GM23338 (cell line): Measurements from ENCODE around the gene TCTN3. TPM values are rescaled to one million over a fixed set of nuclear protein-coding genes. Genes with fewer than 3 reads are reported as not detected.

Experiments
- ATAC-seq: fragments of 200-7000 bp; cut with Tn5 transposase; 3 replicates; pipeline ENCODE4 v1.9.1; 2020
- DNase-seq: peaks from one replicate; pipeline ENCODE4 v3.0.0-alpha.2; 2015; ENCODE audit warnings: low spot score
- H2AFZ ChIP-seq: fragments of 200-600 bp; sonication (generic); 2 replicates; pipeline ENCODE4 v1.8.0; 2016; ENCODE audit warnings: antibody characterized with exemption, mild to moderate bottlenecking, moderate library complexity
- H3F3A ChIP-seq: fragments of 200-600 bp; sonication (generic); replicated peaks from 2 replicates; pipeline ENCODE4 v1.8.0; 2017; ENCODE audit warnings: antibody characterized with exemption, mixed run types, low read depth
- H3K27ac ChIP-seq: fragments of 200-600 bp; sonication (generic); 2 replicates; pipeline ENCODE4 v1.6.1; 2016; ENCODE audit warnings: low read depth
- H3K27me3 ChIP-seq: fragments of 200-600 bp; sonication (generic); 2 replicates; pipeline ENCODE4 v1.8.0; 2016; ENCODE audit warnings: mild to moderate bottlenecking, mixed run types, moderate library complexity; ENCODE audit not compliant: insufficient read depth
- H3K36me3 ChIP-seq: fragments of 200-600 bp; sonication (generic); 2 replicates; pipeline ENCODE4 v1.8.0; 2016; ENCODE audit warnings: mild to moderate bottlenecking; ENCODE audit not compliant: insufficient read depth
- H3K4me1 ChIP-seq: fragments of 200-600 bp; sonication (generic); 2 replicates; pipeline ENCODE4 v1.8.0; 2016; ENCODE audit warnings: mild to moderate bottlenecking, moderate library complexity; ENCODE audit not compliant: insufficient read depth
- H3K4me2 ChIP-seq: fragments of 200-600 bp; sonication (generic); 2 replicates; pipeline ENCODE4 v1.7.1; 2017; ENCODE audit warnings: mixed run types
- H3K4me3 ChIP-seq: fragments of 200-600 bp; sonication (generic); 2 replicates; pipeline ENCODE4 v1.6.1; 2016; ENCODE audit warnings: mixed run types
- H3K79me2 ChIP-seq: fragments of 200-600 bp; sonication (generic); replicated peaks from 2 replicates; pipeline ENCODE4 v1.8.0; 2017; ENCODE audit warnings: mild to moderate bottlenecking; ENCODE audit not compliant: insufficient read depth
- H3K9me2 ChIP-seq: fragments of 200-600 bp; sonication (generic); 2 replicates; pipeline ENCODE4 v1.8.0; 2017; ENCODE audit not compliant: insufficient read depth
- H4K20me1 ChIP-seq: fragments of 200-600 bp; sonication (generic); replicated peaks from 2 replicates; pipeline ENCODE4 v1.8.0; 2017; ENCODE audit warnings: mild to moderate bottlenecking; ENCODE audit not compliant: insufficient read depth
- H3K27ac Mint-ChIP-seq: 2 replicates; pipeline ENCODE4 v1.8.0; 2020; ENCODE audit warnings: inconsistent platforms, mild to moderate bottlenecking, moderate library complexity, mixed read lengths
- H3K27me3 Mint-ChIP-seq: 3 replicates; pipeline ENCODE4 v1.8.0; 2022; ENCODE audit warnings: low read depth, mild to moderate bottlenecking, moderate library complexity, mixed read lengths, inconsistent platforms; ENCODE audit not compliant: insufficient read depth, poor library complexity
- H3K36me3 Mint-ChIP-seq: 3 replicates; pipeline ENCODE4 v1.8.0; 2021; ENCODE audit warnings: low read depth, mild to moderate bottlenecking, inconsistent platforms, moderate library complexity, mixed read lengths
- H3K4me1 Mint-ChIP-seq: 3 replicates; pipeline ENCODE4 v1.8.0; 2020; ENCODE audit warnings: mild to moderate bottlenecking, inconsistent platforms, mixed read lengths
- H3K4me3 Mint-ChIP-seq: 3 replicates; pipeline ENCODE4 v1.8.0; 2021; ENCODE audit warnings: moderate library complexity, mild to moderate bottlenecking, inconsistent platforms, mixed read lengths
- H3K9me3 Mint-ChIP-seq: 3 replicates; pipeline ENCODE4 v1.8.0; 2020; ENCODE audit warnings: moderate library complexity, mild to moderate bottlenecking, inconsistent platforms, mixed read lengths
- CREB1 ChIP-seq: fragments of 250-450 bp; sonication (Bioruptor Pico); IDR thresholded peaks from 2 replicates; pipeline ENCODE4 v1.5.0; 2020; ENCODE audit warnings: low read depth, mild to moderate bottlenecking, moderate library complexity
- EZH2 ChIP-seq: fragments of 200-600 bp; sonication (generic); IDR thresholded peaks from one replicate; pipeline ENCODE4 v1.8.0; 2017; ENCODE audit warnings: antibody characterized with exemption, mild to moderate bottlenecking, low read depth; ENCODE audit not compliant: unreplicated experiment
- JUNB ChIP-seq: IDR thresholded peaks from one replicate; pipeline ENCODE4 v1.6.1; 2016; ENCODE audit warnings: antibody characterized with exemption; ENCODE audit not compliant: unreplicated experiment
- NANOG ChIP-seq: IDR thresholded peaks from 2 replicates; pipeline ENCODE4 v1.6.1; 2016; ENCODE audit warnings: antibody characterized with exemption, borderline replicate concordance
- POLR2AphosphoS5 ChIP-seq: IDR thresholded peaks from 2 replicates; pipeline ENCODE4 v1.6.1; 2016; ENCODE audit warnings: antibody characterized with exemption, low read depth
- STAT1 ChIP-seq: IDR thresholded peaks from one replicate; pipeline ENCODE4 v1.6.1; 2016; ENCODE audit warnings: antibody characterized with exemption; ENCODE audit not compliant: unreplicated experiment
- ZNF114 ChIP-seq: fragments of 250-450 bp; sonication (Bioruptor Pico); IDR thresholded peaks from 2 replicates; pipeline ENCODE4 v1.5.0; 2020; ENCODE audit warnings: mild to moderate bottlenecking, moderate library complexity
- ZNF331 ChIP-seq: fragments of 250-450 bp; sonication (Bioruptor Pico); IDR thresholded peaks from 2 replicates; pipeline ENCODE4 v1.5.0; 2020; ENCODE audit warnings: low read depth, mild to moderate bottlenecking, moderate library complexity
- polyA plus RNA-seq: library from polyadenylated mRNA; unstranded; fragments of >200 nt; fragmentation: Nextera tagmentation; extraction: Ambion mirVana; gene quantifications from 2 replicates; pipeline ENCODE4 v1.2.1, GENCODE V29; 2016
- total RNA-seq: library from RNA; depleted of rRNA; stranded (reverse); fragments of >200 nt; shearing (Covaris generic); gene quantifications from 2 replicates; pipeline ENCODE4 v1.2.3, GENCODE V29; 2014
- TF ChIP-seq, protein P1 (sequence below), 2 experiments: fragments of 200-600 bp in 1 of 2; sonication (generic) in 1 of 2; conservative IDR thresholded peaks; 2 replicates each; pipeline versions ENCODE4 v1.5.1 to v1.6.1; 2016 to 2017; ENCODE audit warnings: antibody characterized with exemption in 2 of 2, low read depth in 2 of 2, mild to moderate bottlenecking in 2 of 2, moderate library complexity in 1 of 2
- TF ChIP-seq, protein P2 (sequence below): IDR thresholded peaks from 2 replicates; pipeline ENCODE4 v1.6.1; 2016; ENCODE audit warnings: antibody characterized with exemption
- TF ChIP-seq, protein P3 (sequence below): IDR thresholded peaks from one replicate; pipeline ENCODE4 v1.6.1; 2018; ENCODE audit warnings: antibody characterized with exemption; ENCODE audit not compliant: unreplicated experiment
- TF ChIP-seq, protein P4 (sequence below): fragments of 250-450 bp; sonication (Bioruptor Pico); IDR thresholded peaks from 2 replicates; pipeline ENCODE4 v1.5.0; 2020; ENCODE audit warnings: mild to moderate bottlenecking, moderate library complexity

The TCTN3 gene
- total and polyA plus RNA-seq, 2 experiments from 2014 or later, result 29.7 to 32.4 TPM

DNA sequence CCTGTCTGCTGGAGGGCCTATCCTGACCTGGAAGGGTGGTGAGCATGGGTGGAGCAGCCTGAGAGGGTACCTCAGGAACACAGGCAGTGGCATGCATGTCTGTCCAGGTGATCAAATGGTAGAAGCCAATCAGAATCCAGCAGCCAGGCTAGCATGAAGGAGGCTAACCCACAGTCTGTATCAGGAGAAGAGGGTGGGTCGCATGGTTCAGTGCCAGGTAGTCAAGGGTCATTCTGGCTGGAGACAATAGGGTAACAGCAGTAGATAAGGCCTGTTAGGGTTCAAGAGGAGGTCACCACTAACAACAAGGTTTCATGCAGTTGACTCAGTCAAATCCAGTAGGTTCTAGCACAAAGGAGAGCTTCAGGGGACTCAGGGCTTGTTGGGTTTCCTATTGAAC is 47.6 kb downstream of the TCTN3 start (continued):
- TF ChIP-seq, protein P1, sequence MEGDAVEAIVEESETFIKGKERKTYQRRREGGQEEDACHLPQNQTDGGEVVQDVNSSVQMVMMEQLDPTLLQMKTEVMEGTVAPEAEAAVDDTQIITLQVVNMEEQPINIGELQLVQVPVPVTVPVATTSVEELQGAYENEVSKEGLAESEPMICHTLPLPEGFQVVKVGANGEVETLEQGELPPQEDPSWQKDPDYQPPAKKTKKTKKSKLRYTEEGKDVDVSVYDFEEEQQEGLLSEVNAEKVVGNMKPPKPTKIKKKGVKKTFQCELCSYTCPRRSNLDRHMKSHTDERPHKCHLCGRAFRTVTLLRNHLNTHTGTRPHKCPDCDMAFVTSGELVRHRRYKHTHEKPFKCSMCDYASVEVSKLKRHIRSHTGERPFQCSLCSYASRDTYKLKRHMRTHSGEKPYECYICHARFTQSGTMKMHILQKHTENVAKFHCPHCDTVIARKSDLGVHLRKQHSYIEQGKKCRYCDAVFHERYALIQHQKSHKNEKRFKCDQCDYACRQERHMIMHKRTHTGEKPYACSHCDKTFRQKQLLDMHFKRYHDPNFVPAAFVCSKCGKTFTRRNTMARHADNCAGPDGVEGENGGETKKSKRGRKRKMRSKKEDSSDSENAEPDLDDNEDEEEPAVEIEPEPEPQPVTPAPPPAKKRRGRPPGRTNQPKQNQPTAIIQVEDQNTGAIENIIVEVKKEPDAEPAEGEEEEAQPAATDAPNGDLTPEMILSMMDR (conservative IDR thresholded peaks at IDR 0.05; ENCODE audit: low read depth in 2 of 2), result no peak
- TF ChIP-seq POLR2AphosphoS5 (no peak), ZNF331 (CRISPR knock-in tag) (no peak), CREB1 (CRISPR knock-in tag) (no peak)

DNA sequence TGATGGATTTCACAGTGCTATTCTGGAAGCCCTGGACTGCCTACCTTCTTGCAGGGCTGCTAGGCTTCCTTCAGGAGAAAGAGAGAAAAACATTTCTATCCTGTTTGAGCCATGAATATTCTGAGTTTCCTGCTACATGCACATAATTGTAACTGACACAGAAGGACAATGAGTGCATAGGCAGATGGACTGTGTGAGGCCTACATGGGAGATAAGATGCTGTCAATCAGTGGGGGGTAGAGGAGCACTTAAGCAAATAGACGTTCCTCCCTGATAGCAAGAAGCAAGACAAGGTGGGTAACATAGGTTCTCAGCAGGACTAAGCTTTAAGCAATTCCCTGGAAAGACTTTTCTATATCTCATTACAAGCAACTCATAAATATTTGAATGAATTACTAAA is 48.8 kb downstream of the TCTN3 start:
- H3K27ac ChIP-seq, result no peak overlapping the region
- Mint-ChIP-seq H3K36me3 (peaks cover 51% of the 10 kb centered on the region), H3K4me3 (no peak overlapping the region)
- TF ChIP-seq, protein P2, sequence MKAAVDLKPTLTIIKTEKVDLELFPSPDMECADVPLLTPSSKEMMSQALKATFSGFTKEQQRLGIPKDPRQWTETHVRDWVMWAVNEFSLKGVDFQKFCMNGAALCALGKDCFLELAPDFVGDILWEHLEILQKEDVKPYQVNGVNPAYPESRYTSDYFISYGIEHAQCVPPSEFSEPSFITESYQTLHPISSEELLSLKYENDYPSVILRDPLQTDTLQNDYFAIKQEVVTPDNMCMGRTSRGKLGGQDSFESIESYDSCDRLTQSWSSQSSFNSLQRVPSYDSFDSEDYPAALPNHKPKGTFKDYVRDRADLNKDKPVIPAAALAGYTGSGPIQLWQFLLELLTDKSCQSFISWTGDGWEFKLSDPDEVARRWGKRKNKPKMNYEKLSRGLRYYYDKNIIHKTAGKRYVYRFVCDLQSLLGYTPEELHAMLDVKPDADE, result no peak
- TF ChIP-seq ZNF331 (CRISPR knock-in tag), result no peak
- TF ChIP-seq JUNB, result no peak
- TF ChIP-seq POLR2AphosphoS5, result no peak
- no peak for TF ChIP-seq CREB1 (CRISPR knock-in tag)
- TF ChIP-seq EZH2, result no peak
- no peak for TF ChIP-seq STAT1
- no peak for TF ChIP-seq NANOG
- TF ChIP-seq, protein P3, sequence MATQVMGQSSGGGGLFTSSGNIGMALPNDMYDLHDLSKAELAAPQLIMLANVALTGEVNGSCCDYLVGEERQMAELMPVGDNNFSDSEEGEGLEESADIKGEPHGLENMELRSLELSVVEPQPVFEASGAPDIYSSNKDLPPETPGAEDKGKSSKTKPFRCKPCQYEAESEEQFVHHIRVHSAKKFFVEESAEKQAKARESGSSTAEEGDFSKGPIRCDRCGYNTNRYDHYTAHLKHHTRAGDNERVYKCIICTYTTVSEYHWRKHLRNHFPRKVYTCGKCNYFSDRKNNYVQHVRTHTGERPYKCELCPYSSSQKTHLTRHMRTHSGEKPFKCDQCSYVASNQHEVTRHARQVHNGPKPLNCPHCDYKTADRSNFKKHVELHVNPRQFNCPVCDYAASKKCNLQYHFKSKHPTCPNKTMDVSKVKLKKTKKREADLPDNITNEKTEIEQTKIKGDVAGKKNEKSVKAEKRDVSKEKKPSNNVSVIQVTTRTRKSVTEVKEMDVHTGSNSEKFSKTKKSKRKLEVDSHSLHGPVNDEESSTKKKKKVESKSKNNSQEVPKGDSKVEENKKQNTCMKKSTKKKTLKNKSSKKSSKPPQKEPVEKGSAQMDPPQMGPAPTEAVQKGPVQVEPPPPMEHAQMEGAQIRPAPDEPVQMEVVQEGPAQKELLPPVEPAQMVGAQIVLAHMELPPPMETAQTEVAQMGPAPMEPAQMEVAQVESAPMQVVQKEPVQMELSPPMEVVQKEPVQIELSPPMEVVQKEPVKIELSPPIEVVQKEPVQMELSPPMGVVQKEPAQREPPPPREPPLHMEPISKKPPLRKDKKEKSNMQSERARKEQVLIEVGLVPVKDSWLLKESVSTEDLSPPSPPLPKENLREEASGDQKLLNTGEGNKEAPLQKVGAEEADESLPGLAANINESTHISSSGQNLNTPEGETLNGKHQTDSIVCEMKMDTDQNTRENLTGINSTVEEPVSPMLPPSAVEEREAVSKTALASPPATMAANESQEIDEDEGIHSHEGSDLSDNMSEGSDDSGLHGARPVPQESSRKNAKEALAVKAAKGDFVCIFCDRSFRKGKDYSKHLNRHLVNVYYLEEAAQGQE, result no peak
- TF ChIP-seq ZNF114 (CRISPR knock-in tag), result no peak
- TF ChIP-seq, protein P4, sequence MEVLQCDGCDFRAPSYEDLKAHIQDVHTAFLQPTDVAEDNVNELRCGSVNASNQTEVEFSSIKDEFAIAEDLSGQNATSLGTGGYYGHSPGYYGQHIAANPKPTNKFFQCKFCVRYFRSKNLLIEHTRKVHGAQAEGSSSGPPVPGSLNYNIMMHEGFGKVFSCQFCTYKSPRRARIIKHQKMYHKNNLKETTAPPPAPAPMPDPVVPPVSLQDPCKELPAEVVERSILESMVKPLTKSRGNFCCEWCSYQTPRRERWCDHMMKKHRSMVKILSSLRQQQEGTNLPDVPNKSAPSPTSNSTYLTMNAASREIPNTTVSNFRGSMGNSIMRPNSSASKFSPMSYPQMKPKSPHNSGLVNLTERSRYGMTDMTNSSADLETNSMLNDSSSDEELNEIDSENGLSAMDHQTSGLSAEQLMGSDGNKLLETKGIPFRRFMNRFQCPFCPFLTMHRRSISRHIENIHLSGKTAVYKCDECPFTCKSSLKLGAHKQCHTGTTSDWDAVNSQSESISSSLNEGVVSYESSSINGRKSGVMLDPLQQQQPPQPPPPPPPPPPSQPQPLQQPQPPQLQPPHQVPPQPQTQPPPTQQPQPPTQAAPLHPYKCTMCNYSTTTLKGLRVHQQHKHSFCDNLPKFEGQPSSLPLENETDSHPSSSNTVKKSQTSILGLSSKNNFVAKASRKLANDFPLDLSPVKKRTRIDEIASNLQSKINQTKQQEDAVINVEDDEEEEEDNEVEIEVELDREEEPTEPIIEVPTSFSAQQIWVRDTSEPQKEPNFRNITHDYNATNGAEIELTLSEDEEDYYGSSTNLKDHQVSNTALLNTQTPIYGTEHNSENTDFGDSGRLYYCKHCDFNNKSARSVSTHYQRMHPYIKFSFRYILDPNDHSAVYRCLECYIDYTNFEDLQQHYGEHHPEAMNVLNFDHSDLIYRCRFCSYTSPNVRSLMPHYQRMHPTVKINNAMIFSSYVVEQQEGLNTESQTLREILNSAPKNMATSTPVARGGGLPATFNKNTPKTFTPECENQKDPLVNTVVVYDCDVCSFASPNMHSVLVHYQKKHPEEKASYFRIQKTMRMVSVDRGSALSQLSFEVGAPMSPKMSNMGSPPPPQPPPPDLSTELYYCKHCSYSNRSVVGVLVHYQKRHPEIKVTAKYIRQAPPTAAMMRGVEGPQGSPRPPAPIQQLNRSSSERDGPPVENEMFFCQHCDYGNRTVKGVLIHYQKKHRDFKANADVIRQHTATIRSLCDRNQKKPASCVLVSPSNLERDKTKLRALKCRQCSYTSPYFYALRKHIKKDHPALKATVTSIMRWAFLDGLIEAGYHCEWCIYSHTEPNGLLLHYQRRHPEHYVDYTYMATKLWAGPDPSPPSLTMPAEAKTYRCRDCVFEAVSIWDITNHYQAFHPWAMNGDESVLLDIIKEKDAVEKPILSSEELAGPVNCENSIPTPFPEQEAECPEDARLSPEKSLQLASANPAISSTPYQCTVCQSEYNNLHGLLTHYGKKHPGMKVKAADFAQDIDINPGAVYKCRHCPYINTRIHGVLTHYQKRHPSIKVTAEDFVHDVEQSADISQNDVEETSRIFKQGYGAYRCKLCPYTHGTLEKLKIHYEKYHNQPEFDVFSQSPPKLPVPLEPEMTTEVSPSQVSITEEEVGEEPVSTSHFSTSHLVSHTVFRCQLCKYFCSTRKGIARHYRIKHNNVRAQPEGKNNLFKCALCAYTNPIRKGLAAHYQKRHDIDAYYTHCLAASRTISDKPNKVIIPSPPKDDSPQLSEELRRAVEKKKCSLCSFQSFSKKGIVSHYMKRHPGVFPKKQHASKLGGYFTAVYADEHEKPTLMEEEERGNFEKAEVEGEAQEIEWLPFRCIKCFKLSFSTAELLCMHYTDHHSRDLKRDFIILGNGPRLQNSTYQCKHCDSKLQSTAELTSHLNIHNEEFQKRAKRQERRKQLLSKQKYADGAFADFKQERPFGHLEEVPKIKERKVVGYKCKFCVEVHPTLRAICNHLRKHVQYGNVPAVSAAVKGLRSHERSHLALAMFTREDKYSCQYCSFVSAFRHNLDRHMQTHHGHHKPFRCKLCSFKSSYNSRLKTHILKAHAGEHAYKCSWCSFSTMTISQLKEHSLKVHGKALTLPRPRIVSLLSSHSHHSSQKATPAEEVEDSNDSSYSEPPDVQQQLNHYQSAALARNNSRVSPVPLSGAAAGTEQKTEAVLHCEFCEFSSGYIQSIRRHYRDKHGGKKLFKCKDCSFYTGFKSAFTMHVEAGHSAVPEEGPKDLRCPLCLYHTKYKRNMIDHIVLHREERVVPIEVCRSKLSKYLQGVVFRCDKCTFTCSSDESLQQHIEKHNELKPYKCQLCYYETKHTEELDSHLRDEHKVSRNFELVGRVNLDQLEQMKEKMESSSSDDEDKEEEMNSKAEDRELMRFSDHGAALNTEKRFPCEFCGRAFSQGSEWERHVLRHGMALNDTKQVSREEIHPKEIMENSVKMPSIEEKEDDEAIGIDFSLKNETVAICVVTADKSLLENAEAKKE (CRISPR knock-in tag), result no peak

More for the DNA sequence above, 48.8 kb downstream of the TCTN3 start:
- peaks cover 32% of the 10 kb centered on the region for H3K79me2 ChIP-seq
- no peaks in the 10 kb centered on the region for H3K27me3 Mint-ChIP-seq
- no peaks in the 10 kb centered on the region for H3K9me2 ChIP-seq
- no peak for ATAC-seq
- H3K27ac Mint-ChIP-seq, result no peak overlapping the region
- DNase-seq, result no peak
- no peaks in the 10 kb centered on the region for H3K4me1 ChIP-seq
- H4K20me1 ChIP-seq, result peaks cover 7% of the 10 kb centered on the region
- peaks cover under 1% of the 10 kb centered on the region; the same call in 1 of the 3 replicates for H3K4me1 Mint-ChIP-seq
- no peak overlapping the region for H2AFZ ChIP-seq
- H3K9me3 Mint-ChIP-seq, result no peaks in the 10 kb centered on the region; the same call in 2 of the 3 replicates
- no peaks in the 10 kb centered on the region for H3F3A ChIP-seq
- no peak overlapping the region for H3K4me3 ChIP-seq
- no peaks in the 10 kb centered on the region for H3K27me3 ChIP-seq
- H3K4me2 ChIP-seq, result no peak overlapping the region
- peaks cover 30% of the 10 kb centered on the region; the same call in 1 of the 2 replicates for H3K36me3 ChIP-seq
